ENCODE results near the gene SNX30. TPM values are rescaled to one million over a fixed set of nuclear protein-coding genes. Genes with fewer than 3 reads are reported as not detected.
A peak's percentile ranks its signal among the peaks of the same experiment; 100 is the strongest.
"Not testable (repeated sequence)": the region's sequence is repeated elsewhere in the genome, so short reads cannot be mapped to it uniquely, and the experiment has no call there.

Gene SNX30
- total and polyA plus RNA-seq, 2 donors from 2014 or later: 7.9 to 22.9 TPM

DNA sequence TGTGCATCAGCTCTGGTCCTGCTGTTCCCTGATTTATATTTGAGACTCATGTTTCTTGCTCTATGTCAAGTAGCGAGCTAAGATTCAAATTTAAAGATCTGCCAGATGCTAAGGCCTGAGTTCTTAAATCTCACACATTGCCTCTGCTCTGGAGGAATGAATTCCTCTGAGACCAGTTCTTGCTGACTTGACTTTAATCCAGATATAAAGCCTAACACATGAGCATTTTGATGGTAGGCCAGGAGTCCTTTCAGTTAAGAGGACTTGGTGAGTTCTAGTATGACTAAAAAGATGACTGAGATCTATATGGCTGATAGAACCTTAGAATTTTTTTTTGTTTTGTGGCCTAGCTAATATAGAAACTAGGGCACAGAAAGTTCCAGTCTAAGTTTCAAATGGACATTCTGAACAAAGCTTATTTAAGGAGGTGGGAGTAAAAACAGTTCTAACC is 31.3 kb upstream of the SNX30 start:
- no peak overlapping the region for H3K27ac ChIP-seq (ENCODE audit: low read depth in 2 of 2, low read length in 2 of 2)
- H3K9ac ChIP-seq (ENCODE audit: low read length in 3 of 3): no peak overlapping the region
- peaks cover 0 to 8% (median 6%) of the 10 kb centered on the region in 3 donors for H3K4me1 ChIP-seq (ENCODE audit: control insufficient read depth in 2 of 3, insufficient read depth in 2 of 3, low read depth in 1 of 3, low read length in 3 of 3)
- intact Hi-C loops (cut with DNase I): no loop called here
- H3K4me3 ChIP-seq (ENCODE audit: low read length in 3 of 3): no peak overlapping the region
- H3K9me3 ChIP-seq (ENCODE audit: control insufficient read depth in 2 of 3, insufficient read depth in 1 of 3, low read length in 3 of 3): no peaks in the 10 kb centered on the region
- no peak for FAIRE-seq
- H3K36me3 ChIP-seq (ENCODE audit: control insufficient read depth in 2 of 3, insufficient read depth in 3 of 3, low read length in 3 of 3): peaks cover 0 to 2% (median 0%) of the 10 kb centered on the region in 3 donors
- DNase-seq: peak in 1 of 5 donors; percentile 44
- TF ChIP-seq, protein P1, sequence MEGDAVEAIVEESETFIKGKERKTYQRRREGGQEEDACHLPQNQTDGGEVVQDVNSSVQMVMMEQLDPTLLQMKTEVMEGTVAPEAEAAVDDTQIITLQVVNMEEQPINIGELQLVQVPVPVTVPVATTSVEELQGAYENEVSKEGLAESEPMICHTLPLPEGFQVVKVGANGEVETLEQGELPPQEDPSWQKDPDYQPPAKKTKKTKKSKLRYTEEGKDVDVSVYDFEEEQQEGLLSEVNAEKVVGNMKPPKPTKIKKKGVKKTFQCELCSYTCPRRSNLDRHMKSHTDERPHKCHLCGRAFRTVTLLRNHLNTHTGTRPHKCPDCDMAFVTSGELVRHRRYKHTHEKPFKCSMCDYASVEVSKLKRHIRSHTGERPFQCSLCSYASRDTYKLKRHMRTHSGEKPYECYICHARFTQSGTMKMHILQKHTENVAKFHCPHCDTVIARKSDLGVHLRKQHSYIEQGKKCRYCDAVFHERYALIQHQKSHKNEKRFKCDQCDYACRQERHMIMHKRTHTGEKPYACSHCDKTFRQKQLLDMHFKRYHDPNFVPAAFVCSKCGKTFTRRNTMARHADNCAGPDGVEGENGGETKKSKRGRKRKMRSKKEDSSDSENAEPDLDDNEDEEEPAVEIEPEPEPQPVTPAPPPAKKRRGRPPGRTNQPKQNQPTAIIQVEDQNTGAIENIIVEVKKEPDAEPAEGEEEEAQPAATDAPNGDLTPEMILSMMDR (IDR thresholded peaks at IDR 0.05; ENCODE audit: borderline replicate concordance, extremely low read depth, insufficient read depth): no peak
- H3K27me3 ChIP-seq (ENCODE audit: control insufficient read depth, insufficient read depth, low read length): no peaks in the 10 kb centered on the region

DNA sequence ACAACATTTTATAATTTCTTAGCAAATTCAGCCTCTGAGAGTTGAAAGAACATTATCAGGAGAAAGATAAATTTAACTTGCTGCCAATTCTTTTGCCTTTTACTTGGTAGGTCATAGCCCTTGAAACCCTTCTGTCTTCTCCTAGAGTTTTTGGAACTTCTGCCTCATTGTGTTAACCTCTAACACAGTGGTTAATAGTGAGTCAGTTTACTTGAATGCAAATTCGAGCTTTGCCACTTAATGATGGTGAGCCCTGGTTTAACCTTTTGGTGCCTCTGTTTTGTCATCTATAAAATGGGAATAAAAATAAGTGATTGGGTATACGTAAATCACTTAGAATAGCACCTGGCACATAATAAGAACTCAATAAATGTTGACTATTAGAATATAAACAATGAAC is 30.9 kb upstream of the SNX30 start:
- no peak for FAIRE-seq
- Histone ChIP-seq H3K27me3 (ENCODE audit: control insufficient read depth, insufficient read depth, low read length) (no peaks in the 10 kb centered on the region), H3K27ac (ENCODE audit: low read depth in 2 of 2, low read length in 2 of 2) (no peak overlapping the region), H3K9ac (ENCODE audit: low read length in 3 of 3) (no peak overlapping the region), H3K4me3 (ENCODE audit: low read length in 3 of 3) (no peak overlapping the region), H3K36me3 (ENCODE audit: control insufficient read depth in 2 of 3, insufficient read depth in 3 of 3, low read length in 3 of 3) (peaks cover 0 to under 1% (median 0%) of the 10 kb centered on the region in 3 donors), H3K9me3 (ENCODE audit: control insufficient read depth in 2 of 3, insufficient read depth in 1 of 3, low read length in 3 of 3) (no peaks in the 10 kb centered on the region), H3K4me1 (ENCODE audit: control insufficient read depth in 2 of 3, insufficient read depth in 2 of 3, low read depth in 1 of 3, low read length in 3 of 3) (peaks cover 0 to 8% (median 6%) of the 10 kb centered on the region in 3 donors)
- TF ChIP-seq, protein P1 (IDR thresholded peaks at IDR 0.05; ENCODE audit: borderline replicate concordance, extremely low read depth, insufficient read depth): no peak
- no peak for DNase-seq
- intact Hi-C loops (cut with DNase I): no loop called here

DNA sequence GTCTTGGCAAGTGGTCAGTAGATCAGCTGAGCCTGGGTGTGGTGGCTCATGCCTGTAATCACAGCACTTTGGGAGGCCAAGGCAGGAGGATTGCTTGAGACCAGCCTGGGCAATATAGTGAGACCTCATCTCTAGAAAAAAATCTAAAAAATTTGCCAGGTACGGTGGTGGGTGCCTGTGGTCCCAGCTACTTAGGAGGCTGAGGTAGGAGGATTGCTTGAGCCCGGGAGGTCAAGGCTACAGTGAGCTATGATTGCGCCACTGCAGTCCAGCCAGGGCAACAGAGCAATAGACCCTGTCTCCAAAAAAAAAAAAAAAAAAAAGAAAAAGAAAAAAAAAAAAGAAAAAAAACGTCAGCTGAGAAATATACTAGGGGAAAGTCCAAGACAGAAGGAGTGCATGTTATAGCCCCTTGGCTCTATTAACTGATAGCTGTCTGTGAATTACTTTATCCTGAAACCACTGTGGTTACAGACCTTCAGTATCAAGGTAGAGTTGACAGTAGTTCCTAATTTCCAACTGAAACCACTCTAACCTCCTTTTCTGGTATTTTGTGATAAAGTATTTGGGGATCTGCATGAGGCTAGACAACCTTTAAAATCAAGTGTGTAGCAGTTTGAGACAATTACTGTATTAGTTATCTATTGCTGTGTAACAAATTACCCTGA is 30.3 kb upstream of the SNX30 start:
- DNase-seq: no peak
- H3K9ac ChIP-seq (ENCODE audit: low read length in 3 of 3): no peak overlapping the region
- H3K27ac ChIP-seq (ENCODE audit: low read depth in 2 of 2, low read length in 2 of 2): no peak overlapping the region
- TF ChIP-seq, protein P1 (IDR thresholded peaks at IDR 0.05; ENCODE audit: borderline replicate concordance, extremely low read depth, insufficient read depth): no peak
- H3K4me3 ChIP-seq (ENCODE audit: low read length in 3 of 3): no peak overlapping the region
- FAIRE-seq: no peak
- H3K27me3 ChIP-seq (ENCODE audit: control insufficient read depth, insufficient read depth, low read length): no peaks in the 10 kb centered on the region
- H3K4me1 ChIP-seq (ENCODE audit: control insufficient read depth in 2 of 3, insufficient read depth in 2 of 3, low read depth in 1 of 3, low read length in 3 of 3): peaks cover 0 to 8% (median 6%) of the 10 kb centered on the region in 3 donors
- intact Hi-C loops (cut with DNase I): no loop called here
- H3K36me3 ChIP-seq (ENCODE audit: control insufficient read depth in 2 of 3, insufficient read depth in 3 of 3, low read length in 3 of 3): no peaks in the 10 kb centered on the region
- no peaks in the 10 kb centered on the region for H3K9me3 ChIP-seq (ENCODE audit: control insufficient read depth in 2 of 3, insufficient read depth in 1 of 3, low read length in 3 of 3)

DNA sequence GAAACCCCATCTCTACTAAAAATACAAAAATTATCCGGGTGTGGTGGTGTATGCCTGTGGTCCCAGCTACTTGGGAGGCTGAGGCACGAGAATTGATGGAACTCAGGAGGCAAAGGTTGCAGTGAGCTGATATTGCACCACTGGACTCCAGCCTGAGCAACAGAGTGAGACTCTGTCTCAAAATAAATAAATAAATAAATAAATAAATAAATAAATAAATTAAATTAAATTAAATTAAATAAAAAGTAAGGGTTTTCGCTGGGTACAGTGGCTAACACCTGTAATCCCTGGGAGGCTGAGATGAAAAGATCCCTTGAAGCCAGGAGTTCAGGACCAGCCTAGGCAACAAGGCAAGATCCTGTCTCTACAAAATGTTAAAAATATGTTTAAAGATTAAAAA is 27.8 kb upstream of the SNX30 start:
- DNase-seq; H3K27me3 ChIP-seq (ENCODE audit: control insufficient read depth, insufficient read depth, low read length); H3K36me3 ChIP-seq (ENCODE audit: control insufficient read depth in 2 of 3, insufficient read depth in 3 of 3, low read length in 3 of 3); H3K9me3 ChIP-seq (ENCODE audit: control insufficient read depth in 2 of 3, insufficient read depth in 1 of 3, low read length in 3 of 3); FAIRE-seq; intact Hi-C loops (cut with DNase I); H3K27ac ChIP-seq (ENCODE audit: low read depth in 2 of 2, low read length in 2 of 2); H3K9ac ChIP-seq (ENCODE audit: low read length in 3 of 3); H3K4me1 ChIP-seq (ENCODE audit: control insufficient read depth in 2 of 3, insufficient read depth in 2 of 3, low read depth in 1 of 3, low read length in 3 of 3); H3K4me3 ChIP-seq (ENCODE audit: low read length in 3 of 3): not testable (repeated sequence)
